Measurements from ENCODE around the gene L3MBTL1. TPM values are rescaled to one million over a fixed set of nuclear protein-coding genes. Genes with fewer than 3 reads are reported as not detected.

L3MBTL1 gene
- total RNA-seq, 1 experiment from 2014 or later: 21.6 TPM

DNA sequence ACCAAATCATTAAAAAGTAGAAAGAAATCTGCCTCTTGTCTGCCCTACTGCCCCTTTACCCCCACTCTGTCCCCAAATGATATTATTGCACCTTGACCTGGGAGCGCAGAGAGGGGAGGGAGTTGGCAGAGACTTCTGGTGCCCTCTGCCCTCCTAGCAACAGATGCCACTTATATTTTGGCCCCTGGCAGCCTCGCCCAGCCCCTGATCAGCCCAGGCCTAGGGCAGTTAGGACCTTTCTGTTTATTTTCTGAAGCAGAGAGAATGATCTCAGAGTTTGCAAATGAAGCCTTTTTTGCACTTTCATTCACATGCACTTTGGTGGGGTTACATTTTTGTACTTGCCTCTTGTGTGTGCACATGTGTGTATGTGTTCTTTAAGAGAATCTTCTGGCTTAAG is 43.0 kb downstream of the L3MBTL1 start:
- CTCF ChIA-PET: interaction anchor here (0.6 kb wide), 1 partner anchor 1561 kb away, joined by 3 read pairs; no protein-coding TSS in a partner anchor
- DNase-seq (ENCODE audit: low read depth, low spot score) (no peak), ATAC-seq (no peak)
- Histone ChIP-seq H3K79me2 (ENCODE audit: insufficient read depth, low read length) (no peaks in the 10 kb centered on the region), H3K27ac (ENCODE audit: low read depth, low read length) (no peak overlapping the region), H3K9me3 (ENCODE audit: control insufficient read depth in 1 of 2, insufficient read depth in 1 of 2, low read depth in 1 of 2, low read length in 2 of 2) (peaks cover 0 to 3% of the 10 kb centered on the region in 2 experiments; a peak in 1 of 4 replicates), H3K9ac (ENCODE audit: low read length) (no peak overlapping the region), H3K27me3 (ENCODE audit: insufficient read depth, low read length) (no peaks in the 10 kb centered on the region), H2AFZ (ENCODE audit: low read depth, low read length, poor library complexity, severe bottlenecking) (no peak overlapping the region), H3K4me2 (ENCODE audit: low read length) (no peak overlapping the region), H3K36me3 (ENCODE audit: control insufficient read depth in 1 of 2, insufficient read depth in 2 of 2, low read length in 2 of 2) (no peaks in the 10 kb centered on the region; a peak in 1 of 4 replicates), H3K4me1 (ENCODE audit: control insufficient read depth in 1 of 2, insufficient read depth in 2 of 2, low read length in 2 of 2) (no peaks in the 10 kb centered on the region), H3K4me3 (replicated peaks in 1 of 2; ENCODE audit: low read depth in 1 of 2, low read length in 2 of 2) (no peak overlapping the region), H3K9me2 (ENCODE audit: insufficient read depth) (no peaks in the 10 kb centered on the region), H4K20me1 (ENCODE audit: insufficient read depth) (no peaks in the 10 kb centered on the region)
- TF ChIP-seq EGR1 (IDR thresholded peaks at IDR 0.05; ENCODE audit: low read depth) (no peak), CBX3 (IDR thresholded peaks at IDR 0.05; ENCODE audit: low read depth) (no peak), CEBPB (IDR thresholded peaks at IDR 0.05; ENCODE audit: low read depth) (no peak), ZFX (IDR thresholded peaks at IDR 0.05) (no peak), JUND (IDR thresholded peaks at IDR 0.05) (no peak), ZNF274 (IDR thresholded peaks at IDR 0.05; ENCODE audit: low read depth, low read length) (no peak), SP1 (IDR thresholded peaks at IDR 0.05; ENCODE audit: low read depth) (no peak), YY1 (IDR thresholded peaks at IDR 0.05; ENCODE audit: extremely low read depth, insufficient replicate concordance, low read depth, low read length) (no peak), FOSL1 (IDR thresholded peaks at IDR 0.05; ENCODE audit: low read depth) (no peak), EZH2 (IDR thresholded peaks at IDR 0.05) (no peak), RAD21 (IDR thresholded peaks at IDR 0.05; ENCODE audit: low read depth) (no peak), EZH2phosphoT487 (IDR thresholded peaks at IDR 0.05; ENCODE audit: borderline replicate concordance) (no peak), TCF7L2 (IDR thresholded peaks at IDR 0.05; ENCODE audit: borderline replicate concordance, extremely low read depth, insufficient read depth, insufficient read length) (no peak), SIN3A (IDR thresholded peaks at IDR 0.05; ENCODE audit: low read depth) (no peak)
- TF ChIP-seq, protein P1, sequence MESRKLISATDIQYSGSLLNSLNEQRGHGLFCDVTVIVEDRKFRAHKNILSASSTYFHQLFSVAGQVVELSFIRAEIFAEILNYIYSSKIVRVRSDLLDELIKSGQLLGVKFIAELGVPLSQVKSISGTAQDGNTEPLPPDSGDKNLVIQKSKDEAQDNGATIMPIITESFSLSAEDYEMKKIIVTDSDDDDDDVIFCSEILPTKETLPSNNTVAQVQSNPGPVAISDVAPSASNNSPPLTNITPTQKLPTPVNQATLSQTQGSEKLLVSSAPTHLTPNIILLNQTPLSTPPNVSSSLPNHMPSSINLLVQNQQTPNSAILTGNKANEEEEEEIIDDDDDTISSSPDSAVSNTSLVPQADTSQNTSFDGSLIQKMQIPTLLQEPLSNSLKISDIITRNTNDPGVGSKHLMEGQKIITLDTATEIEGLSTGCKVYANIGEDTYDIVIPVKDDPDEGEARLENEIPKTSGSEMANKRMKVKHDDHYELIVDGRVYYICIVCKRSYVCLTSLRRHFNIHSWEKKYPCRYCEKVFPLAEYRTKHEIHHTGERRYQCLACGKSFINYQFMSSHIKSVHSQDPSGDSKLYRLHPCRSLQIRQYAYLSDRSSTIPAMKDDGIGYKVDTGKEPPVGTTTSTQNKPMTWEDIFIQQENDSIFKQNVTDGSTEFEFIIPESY (IDR thresholded peaks at IDR 0.05; ENCODE audit: extremely low read depth, insufficient replicate concordance, low read length): no peak
- TF ChIP-seq, protein P2, sequence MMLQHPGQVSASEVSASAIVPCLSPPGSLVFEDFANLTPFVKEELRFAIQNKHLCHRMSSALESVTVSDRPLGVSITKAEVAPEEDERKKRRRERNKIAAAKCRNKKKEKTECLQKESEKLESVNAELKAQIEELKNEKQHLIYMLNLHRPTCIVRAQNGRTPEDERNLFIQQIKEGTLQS (IDR thresholded peaks at IDR 0.05): no peak
- TF ChIP-seq, protein P3, sequence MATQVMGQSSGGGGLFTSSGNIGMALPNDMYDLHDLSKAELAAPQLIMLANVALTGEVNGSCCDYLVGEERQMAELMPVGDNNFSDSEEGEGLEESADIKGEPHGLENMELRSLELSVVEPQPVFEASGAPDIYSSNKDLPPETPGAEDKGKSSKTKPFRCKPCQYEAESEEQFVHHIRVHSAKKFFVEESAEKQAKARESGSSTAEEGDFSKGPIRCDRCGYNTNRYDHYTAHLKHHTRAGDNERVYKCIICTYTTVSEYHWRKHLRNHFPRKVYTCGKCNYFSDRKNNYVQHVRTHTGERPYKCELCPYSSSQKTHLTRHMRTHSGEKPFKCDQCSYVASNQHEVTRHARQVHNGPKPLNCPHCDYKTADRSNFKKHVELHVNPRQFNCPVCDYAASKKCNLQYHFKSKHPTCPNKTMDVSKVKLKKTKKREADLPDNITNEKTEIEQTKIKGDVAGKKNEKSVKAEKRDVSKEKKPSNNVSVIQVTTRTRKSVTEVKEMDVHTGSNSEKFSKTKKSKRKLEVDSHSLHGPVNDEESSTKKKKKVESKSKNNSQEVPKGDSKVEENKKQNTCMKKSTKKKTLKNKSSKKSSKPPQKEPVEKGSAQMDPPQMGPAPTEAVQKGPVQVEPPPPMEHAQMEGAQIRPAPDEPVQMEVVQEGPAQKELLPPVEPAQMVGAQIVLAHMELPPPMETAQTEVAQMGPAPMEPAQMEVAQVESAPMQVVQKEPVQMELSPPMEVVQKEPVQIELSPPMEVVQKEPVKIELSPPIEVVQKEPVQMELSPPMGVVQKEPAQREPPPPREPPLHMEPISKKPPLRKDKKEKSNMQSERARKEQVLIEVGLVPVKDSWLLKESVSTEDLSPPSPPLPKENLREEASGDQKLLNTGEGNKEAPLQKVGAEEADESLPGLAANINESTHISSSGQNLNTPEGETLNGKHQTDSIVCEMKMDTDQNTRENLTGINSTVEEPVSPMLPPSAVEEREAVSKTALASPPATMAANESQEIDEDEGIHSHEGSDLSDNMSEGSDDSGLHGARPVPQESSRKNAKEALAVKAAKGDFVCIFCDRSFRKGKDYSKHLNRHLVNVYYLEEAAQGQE (IDR thresholded peaks at IDR 0.05; ENCODE audit: low read depth): no peak
- TF ChIP-seq, protein P4, sequence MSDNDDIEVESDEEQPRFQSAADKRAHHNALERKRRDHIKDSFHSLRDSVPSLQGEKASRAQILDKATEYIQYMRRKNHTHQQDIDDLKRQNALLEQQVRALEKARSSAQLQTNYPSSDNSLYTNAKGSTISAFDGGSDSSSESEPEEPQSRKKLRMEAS (IDR thresholded peaks at IDR 0.05): no peak
- POLR2A ChIA-PET: no interaction called here
- no TSS peak for BruUV-seq (replicated peaks)
- RAD21 ChIA-PET (ENCODE audit: low non-redundant PET in 1 of 2, low total read pairs in 2 of 2, uncharacterized antibody in 2 of 2, unreplicated experiment in 2 of 2): no interaction called here
- intact Hi-C loops (cut with micrococcal nuclease): no loop called here

All from HCT116 (cell line).